OCI-LY1 (cell line): Measurements from ENCODE around the gene ANKRD40CL.

Experiments used
- H2AFZ ChIP-seq: fragments of 200-600 bp; sonication (generic), shearing (Covaris generic); 2 replicates; pipeline ENCODE4 v1.6.0; 2014; ENCODE audit warnings: antibody characterized with exemption, mild to moderate bottlenecking, low read length
- H3F3A ChIP-seq: fragments of 200-600 bp; sonication (generic), shearing (Covaris generic); 2 replicates; pipeline ENCODE4 v1.6.0; 2014; ENCODE audit warnings: mild to moderate bottlenecking, antibody characterized with exemption, low read length, moderate library complexity; ENCODE audit not compliant: insufficient read depth
- H3K27ac ChIP-seq: fragments of 200-600 bp; sonication (generic); 2 replicates; pipeline ENCODE4 v1.5.1; 2014; ENCODE audit warnings: low read length, mixed run types, mild to moderate bottlenecking, low read depth; ENCODE audit not compliant: poor library complexity, severe bottlenecking
- H3K27me3 ChIP-seq: fragments of 200-600 bp; sonication (generic); 2 replicates; pipeline ENCODE4 v1.6.0; 2014; ENCODE audit warnings: antibody characterized with exemption, mild to moderate bottlenecking, low read length, moderate library complexity; ENCODE audit not compliant: insufficient read depth
- H3K36me3 ChIP-seq: fragments of 200-600 bp; sonication (generic); 2 replicates; pipeline ENCODE4 v1.6.1; 2014; ENCODE audit warnings: mild to moderate bottlenecking, antibody characterized with exemption, low read length, moderate library complexity, mixed read lengths; ENCODE audit not compliant: insufficient read depth
- H3K4me1 ChIP-seq: fragments of 200-600 bp; sonication (generic); 2 replicates; pipeline ENCODE4 v1.5.1; 2014; ENCODE audit warnings: mild to moderate bottlenecking, low read length, moderate library complexity; ENCODE audit not compliant: insufficient read depth, severe bottlenecking
- H3K4me2 ChIP-seq: fragments of 200-600 bp; sonication (generic), shearing (Covaris generic); 2 replicates; pipeline ENCODE4 v1.6.1; 2014; ENCODE audit warnings: low read length
- H3K4me3 ChIP-seq: fragments of 200-600 bp; sonication (generic); 2 replicates; pipeline ENCODE4 v1.5.1; 2014; ENCODE audit warnings: low read length, low read depth, mild to moderate bottlenecking, mixed read lengths; ENCODE audit not compliant: poor library complexity, severe bottlenecking
- H3K79me2 ChIP-seq: fragments of 200-600 bp; shearing (Covaris generic); 2 replicates; pipeline ENCODE4 v1.6.1; 2016; ENCODE audit warnings: mixed run types, low read length, mixed read lengths; ENCODE audit not compliant: insufficient read depth
- H3K9ac ChIP-seq: fragments of 200-600 bp; sonication (generic), shearing (Covaris generic); 2 replicates; pipeline ENCODE4 v1.6.1; 2014; ENCODE audit warnings: mild to moderate bottlenecking, low read length, mixed read lengths
- H3K9me2 ChIP-seq: fragments of 200-600 bp; sonication (generic), shearing (Covaris generic); 2 replicates; pipeline ENCODE4 v1.6.1; 2014; ENCODE audit warnings: low read depth, mild to moderate bottlenecking, low read length, mixed read lengths
- H3K9me3 ChIP-seq: fragments of 200-600 bp; shearing (Covaris generic); 2 replicates; pipeline ENCODE4 v1.6.1; 2014; ENCODE audit warnings: low read length, mixed read lengths
- H4K20me1 ChIP-seq: fragments of 200-600 bp; sonication (generic), shearing (Covaris generic); 2 replicates; pipeline ENCODE4 v1.6.0; 2016; ENCODE audit warnings: mild to moderate bottlenecking, low read length; ENCODE audit not compliant: insufficient read depth
- EZH2 ChIP-seq: fragments of 200-600 bp; sonication (generic), shearing (Covaris generic); IDR thresholded peaks from 2 replicates; pipeline ENCODE4 v1.8.0; 2017; ENCODE audit warnings: borderline replicate concordance, mixed run types, mild to moderate bottlenecking, antibody characterized with exemption, low read length, moderate library complexity, mixed read lengths
- TF ChIP-seq, protein P1 (sequence below): fragments of 200-600 bp; sonication (generic), shearing (Covaris generic); IDR thresholded peaks from 2 replicates; pipeline ENCODE4 v1.5.1; 2017; ENCODE audit warnings: mild to moderate bottlenecking, antibody characterized with exemption, low read length, moderate library complexity, mixed read lengths

Gene ANKRD40CL

DNA sequence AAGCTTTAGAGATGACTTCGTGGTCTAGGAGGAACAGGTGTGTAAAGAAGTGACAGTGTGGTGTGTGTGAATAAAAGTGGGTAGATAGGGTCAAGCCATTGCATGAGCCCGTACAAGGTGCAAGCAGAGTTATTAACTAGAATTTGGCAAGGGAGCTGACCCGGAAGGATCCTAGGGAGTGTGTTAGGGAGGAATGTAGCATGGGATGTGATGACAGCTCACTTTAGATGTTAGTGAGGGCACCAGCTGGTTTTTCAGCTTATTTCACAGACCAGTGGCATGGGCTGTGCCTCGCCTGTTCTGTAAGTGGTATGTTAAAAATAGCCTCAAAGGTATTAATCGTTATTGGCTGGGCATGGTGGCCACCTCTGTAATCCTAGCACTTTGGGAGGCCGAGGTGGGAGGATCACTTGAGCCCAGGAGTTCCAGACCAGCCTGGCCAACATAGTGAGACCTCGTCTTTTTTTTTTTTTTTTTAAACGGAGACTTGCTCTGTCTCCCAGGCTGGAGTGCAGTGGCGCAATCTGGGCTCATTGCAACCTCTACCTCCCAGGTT, 8.3 kb downstream of the ANKRD40CL start:
- Histone ChIP-seq H3K4me3 (no peak overlapping the region), H3K9ac (no peak overlapping the region), H3K79me2 (no peaks in the 10 kb centered on the region), H3F3A (peaks cover 3% of the 10 kb centered on the region; the same call in 1 of the 2 replicates), H3K9me2 (no peaks in the 10 kb centered on the region), H3K4me2 (no peak overlapping the region), H3K27me3 (no peaks in the 10 kb centered on the region), H3K27ac (no peak overlapping the region), H3K4me1 (peaks cover 16% of the 10 kb centered on the region), H2AFZ (no peak overlapping the region), H3K36me3 (peaks cover 19% of the 10 kb centered on the region), H3K9me3 (no peaks in the 10 kb centered on the region), H4K20me1 (no peaks in the 10 kb centered on the region)
- TF ChIP-seq, protein P1, sequence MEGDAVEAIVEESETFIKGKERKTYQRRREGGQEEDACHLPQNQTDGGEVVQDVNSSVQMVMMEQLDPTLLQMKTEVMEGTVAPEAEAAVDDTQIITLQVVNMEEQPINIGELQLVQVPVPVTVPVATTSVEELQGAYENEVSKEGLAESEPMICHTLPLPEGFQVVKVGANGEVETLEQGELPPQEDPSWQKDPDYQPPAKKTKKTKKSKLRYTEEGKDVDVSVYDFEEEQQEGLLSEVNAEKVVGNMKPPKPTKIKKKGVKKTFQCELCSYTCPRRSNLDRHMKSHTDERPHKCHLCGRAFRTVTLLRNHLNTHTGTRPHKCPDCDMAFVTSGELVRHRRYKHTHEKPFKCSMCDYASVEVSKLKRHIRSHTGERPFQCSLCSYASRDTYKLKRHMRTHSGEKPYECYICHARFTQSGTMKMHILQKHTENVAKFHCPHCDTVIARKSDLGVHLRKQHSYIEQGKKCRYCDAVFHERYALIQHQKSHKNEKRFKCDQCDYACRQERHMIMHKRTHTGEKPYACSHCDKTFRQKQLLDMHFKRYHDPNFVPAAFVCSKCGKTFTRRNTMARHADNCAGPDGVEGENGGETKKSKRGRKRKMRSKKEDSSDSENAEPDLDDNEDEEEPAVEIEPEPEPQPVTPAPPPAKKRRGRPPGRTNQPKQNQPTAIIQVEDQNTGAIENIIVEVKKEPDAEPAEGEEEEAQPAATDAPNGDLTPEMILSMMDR, result no peak
- no peak for TF ChIP-seq EZH2

DNA sequence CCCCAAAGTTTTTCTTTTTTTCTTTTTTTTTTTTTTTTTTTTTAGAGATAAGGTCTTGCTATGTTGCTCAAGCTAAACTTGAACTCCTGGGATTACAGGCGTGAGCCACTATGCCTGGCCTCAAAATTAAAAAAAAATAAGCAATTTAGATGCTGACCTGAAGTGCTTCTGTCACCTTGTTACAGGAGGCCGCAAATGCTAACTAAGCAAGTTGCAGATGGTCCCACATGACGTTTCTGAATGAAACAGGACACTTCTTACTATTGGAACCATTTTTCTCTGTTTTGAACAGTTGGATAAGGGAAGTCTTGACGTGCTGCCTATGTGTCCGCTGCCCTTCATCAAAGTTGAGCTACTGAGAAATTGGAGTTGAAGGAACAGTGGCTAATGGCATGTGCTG, 8.8 kb downstream of the ANKRD40CL start:
- no peak overlapping the region for H3K4me2 ChIP-seq
- no peaks in the 10 kb centered on the region for H3K9me2 ChIP-seq
- TF ChIP-seq, protein P1, result no peak
- TF ChIP-seq EZH2, result no peak
- H3K27me3 ChIP-seq, result no peaks in the 10 kb centered on the region
- no peak overlapping the region for H3K4me3 ChIP-seq
- no peaks in the 10 kb centered on the region for H4K20me1 ChIP-seq
- H3K9ac ChIP-seq, result no peak overlapping the region
- no peaks in the 10 kb centered on the region for H3K9me3 ChIP-seq
- H3K79me2 ChIP-seq, result no peaks in the 10 kb centered on the region
- H3K27ac ChIP-seq, result no peak overlapping the region
- no peak overlapping the region for H2AFZ ChIP-seq
- H3F3A ChIP-seq, result peaks cover 3% of the 10 kb centered on the region; the same call in 1 of the 2 replicates
- peaks cover 24% of the 10 kb centered on the region for H3K36me3 ChIP-seq
- H3K4me1 ChIP-seq, result peaks cover 10% of the 10 kb centered on the region

DNA sequence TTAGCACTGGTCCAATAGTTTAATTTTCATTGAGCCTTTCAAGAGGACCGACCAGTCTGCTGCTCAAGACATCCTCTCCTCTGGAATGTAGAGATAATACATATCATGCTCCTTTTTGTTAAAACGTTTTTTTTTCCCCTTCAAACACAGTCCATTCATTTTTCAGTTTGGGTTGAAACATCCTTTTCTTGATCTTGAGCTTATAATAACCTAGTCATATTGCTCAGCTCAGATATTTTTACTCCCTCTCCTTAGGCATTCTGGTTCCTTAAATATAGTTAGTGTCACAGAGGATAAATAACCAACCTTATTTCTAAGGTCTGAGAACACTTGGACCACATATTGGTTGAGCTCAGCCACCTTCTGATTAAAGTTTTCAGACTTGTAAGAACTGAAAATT, 12.8 kb downstream of the ANKRD40CL start:
- H3K4me2 ChIP-seq, result no peak overlapping the region
- no peaks in the 10 kb centered on the region for H3K9me2 ChIP-seq
- TF ChIP-seq EZH2, result no peak
- TF ChIP-seq, protein P1, result no peak
- H3K9me3 ChIP-seq, result no peaks in the 10 kb centered on the region
- no peak overlapping the region for H3K4me3 ChIP-seq
- no peaks in the 10 kb centered on the region for H3K4me1 ChIP-seq
- H3K79me2 ChIP-seq, result no peaks in the 10 kb centered on the region
- H2AFZ ChIP-seq, result no peak overlapping the region
- H3K27ac ChIP-seq, result no peak overlapping the region
- H3K9ac ChIP-seq, result no peak overlapping the region
- peaks cover 9% of the 10 kb centered on the region; the same call in 1 of the 2 replicates for H3F3A ChIP-seq
- H3K36me3 ChIP-seq, result peaks cover 64% of the 10 kb centered on the region
- H3K27me3 ChIP-seq, result no peaks in the 10 kb centered on the region
- H4K20me1 ChIP-seq, result no peaks in the 10 kb centered on the region
